ENCODE results near the gene NPAS3.

The NPAS3 gene

DNA sequence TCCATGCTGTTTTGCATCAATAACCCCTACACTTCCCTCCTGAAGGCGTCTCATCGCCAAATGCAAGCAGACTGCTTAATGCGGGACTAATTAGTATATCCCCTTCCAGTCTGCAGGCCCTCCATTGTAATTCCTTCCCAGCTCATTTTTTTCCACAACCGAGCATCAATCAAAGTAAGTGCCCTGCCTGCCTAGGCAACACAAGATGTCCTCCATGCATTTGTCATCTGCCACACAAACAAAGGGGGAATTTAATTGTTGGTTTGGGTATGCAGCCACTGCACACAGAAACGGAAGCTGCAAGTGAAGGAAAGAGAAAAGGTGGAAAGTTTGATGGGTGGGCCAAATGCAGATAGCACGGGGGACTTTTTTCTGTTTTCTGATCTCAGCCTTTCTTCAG is 844.2 kb downstream of the NPAS3 start:
- H3K4me3 ChIP-seq (ENCODE audit: control insufficient read depth, low read depth, low read length) = no peak overlapping the region
- TF ChIP-seq, protein P1, sequence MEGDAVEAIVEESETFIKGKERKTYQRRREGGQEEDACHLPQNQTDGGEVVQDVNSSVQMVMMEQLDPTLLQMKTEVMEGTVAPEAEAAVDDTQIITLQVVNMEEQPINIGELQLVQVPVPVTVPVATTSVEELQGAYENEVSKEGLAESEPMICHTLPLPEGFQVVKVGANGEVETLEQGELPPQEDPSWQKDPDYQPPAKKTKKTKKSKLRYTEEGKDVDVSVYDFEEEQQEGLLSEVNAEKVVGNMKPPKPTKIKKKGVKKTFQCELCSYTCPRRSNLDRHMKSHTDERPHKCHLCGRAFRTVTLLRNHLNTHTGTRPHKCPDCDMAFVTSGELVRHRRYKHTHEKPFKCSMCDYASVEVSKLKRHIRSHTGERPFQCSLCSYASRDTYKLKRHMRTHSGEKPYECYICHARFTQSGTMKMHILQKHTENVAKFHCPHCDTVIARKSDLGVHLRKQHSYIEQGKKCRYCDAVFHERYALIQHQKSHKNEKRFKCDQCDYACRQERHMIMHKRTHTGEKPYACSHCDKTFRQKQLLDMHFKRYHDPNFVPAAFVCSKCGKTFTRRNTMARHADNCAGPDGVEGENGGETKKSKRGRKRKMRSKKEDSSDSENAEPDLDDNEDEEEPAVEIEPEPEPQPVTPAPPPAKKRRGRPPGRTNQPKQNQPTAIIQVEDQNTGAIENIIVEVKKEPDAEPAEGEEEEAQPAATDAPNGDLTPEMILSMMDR (IDR thresholded peaks at IDR 0.05; ENCODE audit: control insufficient read depth, insufficient read depth, low read depth, low read length, missing control alignments) = no peak
- no peak for DNase-seq (ENCODE audit: low read depth)

DNA sequence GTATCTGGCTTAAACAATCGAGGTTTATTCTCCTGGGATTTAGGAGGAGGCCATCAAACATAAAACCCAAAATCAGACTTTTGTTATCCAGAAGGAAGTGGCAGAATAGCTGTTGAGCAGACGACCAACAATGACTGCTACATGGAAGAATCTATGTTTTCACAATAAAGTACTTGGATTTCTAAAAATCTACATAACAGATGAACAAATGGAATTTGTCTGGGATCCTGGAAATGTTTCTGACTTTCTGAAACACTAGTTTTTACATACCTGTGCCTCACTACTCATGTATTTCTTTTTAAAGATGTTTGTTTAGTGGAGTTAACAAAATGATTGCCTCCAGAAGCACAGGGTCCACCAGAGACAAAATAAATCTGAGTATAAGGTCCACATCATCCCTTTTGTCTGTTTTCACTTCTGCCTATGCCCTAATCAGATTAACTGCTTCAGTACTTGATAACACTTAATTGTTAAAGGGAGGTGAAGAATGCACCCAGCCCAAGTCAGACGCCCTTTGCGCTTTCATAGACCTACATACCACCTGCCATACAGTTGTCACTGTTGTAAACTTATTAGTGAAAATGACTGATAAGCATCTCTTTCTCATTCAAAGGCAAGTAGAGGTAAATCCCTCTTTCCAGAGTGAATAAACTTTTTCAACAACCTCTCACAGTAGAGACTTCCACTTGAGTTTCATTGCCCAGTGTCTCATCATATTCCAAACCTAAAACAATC is 847.6 kb downstream of the NPAS3 start:
- no peak for DNase-seq (ENCODE audit: low read depth)
- no peak overlapping the region for H3K4me3 ChIP-seq (ENCODE audit: control insufficient read depth, low read depth, low read length)
- TF ChIP-seq, protein P1 (IDR thresholded peaks at IDR 0.05; ENCODE audit: control insufficient read depth, insufficient read depth, low read depth, low read length, missing control alignments) = no peak

DNA sequence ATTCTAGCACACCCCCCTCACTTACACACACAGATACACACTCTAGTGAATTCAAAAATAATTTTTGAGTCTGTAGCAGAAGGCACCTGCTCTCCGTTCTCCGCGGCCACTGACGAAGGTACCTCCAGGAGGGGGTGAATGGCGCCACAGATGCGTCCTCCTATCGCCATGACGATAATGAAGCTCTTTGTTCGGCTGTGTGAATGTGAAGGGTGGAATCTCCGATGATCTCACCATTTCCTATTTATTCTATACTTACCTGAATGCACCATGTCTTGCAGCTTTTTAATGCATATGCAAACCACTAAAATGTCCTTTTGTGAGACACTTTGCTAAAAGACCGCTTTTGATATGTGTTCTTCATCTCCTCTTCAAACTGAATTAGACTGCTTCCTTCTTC is 849.5 kb downstream of the NPAS3 start:
- DNase-seq (ENCODE audit: low read depth) = no peak
- TF ChIP-seq, protein P1 (IDR thresholded peaks at IDR 0.05; ENCODE audit: control insufficient read depth, insufficient read depth, low read depth, low read length, missing control alignments) = no peak
- no peak overlapping the region for H3K4me3 ChIP-seq (ENCODE audit: control insufficient read depth, low read depth, low read length)

DNA sequence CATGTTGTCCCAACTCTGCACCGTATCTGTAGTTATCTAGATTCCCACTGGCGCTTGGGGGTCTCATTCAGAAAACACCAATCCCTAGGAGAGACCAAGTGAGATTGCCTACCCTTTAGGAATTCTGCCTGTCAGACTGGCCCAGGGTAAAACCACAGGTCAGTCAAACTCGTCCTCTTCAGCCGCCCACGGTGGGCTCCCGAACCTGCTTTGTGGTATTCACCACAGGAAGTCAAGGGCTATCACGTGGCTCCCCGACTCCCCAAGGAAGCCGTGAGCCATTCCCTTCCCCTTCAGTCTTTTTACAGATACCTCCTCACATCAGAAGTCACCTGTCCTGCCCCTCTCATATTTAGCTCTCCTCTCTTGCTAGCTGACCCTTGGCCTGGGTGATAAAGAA is 852.3 kb downstream of the NPAS3 start:
- no peak overlapping the region for H3K4me3 ChIP-seq (ENCODE audit: control insufficient read depth, low read depth, low read length)
- TF ChIP-seq, protein P1 (IDR thresholded peaks at IDR 0.05; ENCODE audit: control insufficient read depth, insufficient read depth, low read depth, low read length, missing control alignments) = no peak

DNA sequence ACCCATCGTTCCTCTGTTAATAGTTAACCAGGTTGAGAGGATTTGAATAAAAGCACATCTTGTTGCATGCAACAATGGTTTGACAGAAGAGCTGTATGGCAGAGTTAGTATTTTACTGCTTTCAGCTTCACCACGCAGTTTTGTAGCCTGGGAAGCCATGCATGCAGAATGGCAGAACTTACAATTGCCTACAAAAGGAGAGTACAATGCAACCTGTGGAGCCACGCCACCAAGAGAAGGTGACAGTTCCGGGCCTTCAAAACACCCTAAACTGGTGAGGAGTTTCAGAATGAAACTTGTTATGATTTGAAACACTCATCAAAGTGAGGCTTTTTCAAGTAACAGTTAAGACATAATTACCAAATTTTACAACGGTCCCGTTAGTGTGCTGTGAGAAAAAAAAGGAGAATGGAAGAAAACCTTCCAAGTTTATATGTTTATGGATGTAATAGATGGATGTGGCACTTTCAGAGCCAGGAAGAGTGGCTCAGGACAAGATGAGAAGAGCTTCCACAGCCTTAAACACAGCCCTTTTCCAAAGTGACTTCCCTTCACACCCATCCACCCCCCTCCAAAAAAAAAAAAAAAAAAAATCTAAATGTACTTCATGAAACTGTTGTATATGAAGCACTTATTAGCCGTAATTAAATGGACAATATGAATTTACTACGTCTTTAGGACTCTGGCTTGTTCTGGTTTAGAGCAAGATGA is 853.5 kb downstream of the NPAS3 start:
- TF ChIP-seq, protein P1 (IDR thresholded peaks at IDR 0.05; ENCODE audit: control insufficient read depth, insufficient read depth, low read depth, low read length, missing control alignments) = no peak
- H3K4me3 ChIP-seq (ENCODE audit: control insufficient read depth, low read depth, low read length) = no peak overlapping the region
- DNase-seq (ENCODE audit: low read depth) = no peak

More for the DNA sequence above, 852.3 kb downstream of the NPAS3 start:
- DNase-seq (ENCODE audit: low read depth) = no peak

DNA sequence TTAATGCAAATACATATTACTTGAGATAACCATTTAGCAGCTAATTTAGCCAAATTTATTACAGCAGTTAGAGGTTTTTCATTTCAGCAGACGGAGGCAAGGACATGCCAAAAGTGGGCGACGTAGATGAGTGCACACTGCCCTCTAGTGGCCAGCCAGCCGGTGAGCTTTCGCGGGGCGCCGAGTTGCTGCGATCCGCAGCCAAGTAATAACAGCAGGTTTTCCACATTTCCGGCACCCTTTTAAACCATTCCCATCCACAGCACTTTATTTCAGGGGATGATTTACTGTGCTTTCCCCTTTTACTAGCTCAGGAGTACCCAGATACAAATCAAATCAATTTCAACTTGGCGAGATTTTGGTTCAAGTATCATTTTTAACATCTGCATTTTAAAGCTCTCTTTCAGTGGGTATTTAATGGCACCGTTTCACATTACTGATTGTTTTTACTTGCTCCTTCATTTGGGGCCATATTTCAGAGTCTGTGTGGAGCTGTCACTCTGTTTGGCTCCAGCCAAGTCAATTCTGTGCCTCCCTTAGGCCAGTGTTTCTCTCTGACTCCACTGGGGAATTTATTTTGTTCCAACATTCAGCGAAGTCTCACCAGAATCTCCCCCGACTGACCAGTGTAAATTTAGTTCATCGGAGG is 854.2 kb downstream of the NPAS3 start:
- DNase-seq (ENCODE audit: low read depth) = peak; percentile 39
- H3K4me3 ChIP-seq (ENCODE audit: control insufficient read depth, low read depth, low read length) = no peak overlapping the region; the same call in none of the 2 replicates

More for the DNA sequence above, 854.2 kb downstream of the NPAS3 start:
- TF ChIP-seq, protein P1 (IDR thresholded peaks at IDR 0.05; ENCODE audit: control insufficient read depth, insufficient read depth, low read depth, low read length, missing control alignments) = peak; percentile 96

Data from AG09309 (cell line).